ENCODE data around the gene MRPS35.

The MRPS35 gene

DNA sequence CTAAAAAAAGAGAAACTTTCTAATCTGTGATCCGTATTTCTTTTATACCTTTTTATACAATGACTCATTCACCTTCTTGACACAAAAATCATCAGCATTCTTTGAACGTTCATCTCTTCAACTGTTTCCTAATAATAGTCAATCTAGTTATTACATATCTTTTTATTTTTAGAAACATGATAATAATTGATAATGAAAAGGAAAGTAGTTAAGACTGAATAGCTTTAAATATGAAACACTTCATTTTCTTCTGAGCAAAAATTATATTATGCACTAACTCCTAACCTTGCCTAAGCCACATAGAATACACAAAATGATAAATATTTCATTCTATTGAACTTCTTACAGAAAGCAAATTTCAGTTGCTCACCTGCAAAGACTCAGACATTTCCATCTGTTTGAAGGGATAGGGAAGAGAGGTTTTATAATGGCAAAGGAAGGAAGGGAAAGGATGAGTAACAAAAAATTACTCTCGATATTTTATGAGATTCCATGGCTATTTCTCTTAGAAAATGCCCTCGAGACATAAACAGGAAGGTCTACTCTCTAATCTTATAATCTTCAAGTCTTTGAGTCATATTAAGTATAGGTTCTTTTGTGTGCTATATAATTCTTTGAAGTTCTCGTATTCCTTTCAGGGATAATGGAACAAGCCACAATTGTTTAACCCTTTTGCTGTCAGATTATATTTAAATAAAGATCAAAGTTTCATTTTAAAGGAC is 61.9 kb downstream of the MRPS35 start:
- DNase-seq (ENCODE audit: low read depth), result no peak

- no peak for DNase-seq (ENCODE audit: low read depth)
Observed at GRCh38 chr12:27777141-27777540, 66.5 kb downstream of the MRPS35 start.

DNA sequence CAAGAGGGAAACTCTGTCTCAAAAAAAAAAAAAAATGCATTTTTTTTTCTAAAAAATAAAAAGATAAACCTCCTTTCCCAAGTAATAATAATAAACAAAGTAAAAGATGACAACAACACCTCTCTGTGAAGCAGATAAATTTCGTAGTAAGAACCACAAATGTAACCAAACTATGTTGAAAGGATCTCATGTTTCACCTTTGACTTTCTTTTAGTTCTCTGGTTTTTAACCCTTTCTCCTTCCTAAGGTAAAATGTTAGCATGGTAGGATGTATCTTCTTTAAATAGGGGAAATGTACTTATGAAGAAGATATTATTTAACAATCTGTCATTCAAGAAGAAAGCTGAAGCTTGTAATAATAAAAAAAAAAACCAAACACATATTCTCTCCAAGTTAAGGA is 67.6 kb downstream of the MRPS35 start:
- DNase-seq (ENCODE audit: low read depth), result no peak

DNA sequence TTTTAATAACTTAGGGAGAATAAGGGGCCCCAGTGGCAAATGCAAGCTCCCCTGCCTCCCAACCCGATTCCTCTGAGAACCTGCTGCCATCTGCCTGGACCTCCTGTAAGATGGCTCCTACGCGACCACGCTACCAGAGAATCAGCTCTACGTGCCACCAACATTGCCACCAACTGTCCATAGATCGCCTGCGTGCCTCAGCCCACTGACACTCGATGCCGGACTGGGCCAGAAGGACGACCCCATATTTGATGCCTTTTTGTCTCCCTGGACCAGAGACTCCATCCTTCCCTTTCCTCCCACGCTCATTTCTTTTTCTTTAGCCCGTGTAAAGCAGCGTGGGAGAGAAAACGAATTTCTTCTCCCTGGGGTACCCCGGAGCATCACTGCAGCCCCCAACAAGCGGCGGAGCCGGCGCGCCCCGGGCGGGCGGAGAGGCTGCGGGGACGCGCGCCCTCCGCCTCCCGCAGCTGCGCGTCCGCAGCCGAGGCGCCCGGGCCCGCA is 68.8 kb downstream of the MRPS35 start:
- no peak for DNase-seq (ENCODE audit: low read depth)

- DNase-seq (ENCODE audit: low read depth), result peak; percentile 49
Observed at GRCh38 chr12:27779920-27780611, 69.4 kb downstream of the MRPS35 start, which contains the start of the genes KLHL42 and MANSC4. Gene KLHL42, plus strand, starts transcription at chr12:27780233. Its CDS starts 98 bp downstream, at chr12:27780331. Gene MANSC4, minus strand, starts transcription at chr12:27780236. Its CDS starts 8,960 bp downstream, at chr12:27771276.

DNA sequence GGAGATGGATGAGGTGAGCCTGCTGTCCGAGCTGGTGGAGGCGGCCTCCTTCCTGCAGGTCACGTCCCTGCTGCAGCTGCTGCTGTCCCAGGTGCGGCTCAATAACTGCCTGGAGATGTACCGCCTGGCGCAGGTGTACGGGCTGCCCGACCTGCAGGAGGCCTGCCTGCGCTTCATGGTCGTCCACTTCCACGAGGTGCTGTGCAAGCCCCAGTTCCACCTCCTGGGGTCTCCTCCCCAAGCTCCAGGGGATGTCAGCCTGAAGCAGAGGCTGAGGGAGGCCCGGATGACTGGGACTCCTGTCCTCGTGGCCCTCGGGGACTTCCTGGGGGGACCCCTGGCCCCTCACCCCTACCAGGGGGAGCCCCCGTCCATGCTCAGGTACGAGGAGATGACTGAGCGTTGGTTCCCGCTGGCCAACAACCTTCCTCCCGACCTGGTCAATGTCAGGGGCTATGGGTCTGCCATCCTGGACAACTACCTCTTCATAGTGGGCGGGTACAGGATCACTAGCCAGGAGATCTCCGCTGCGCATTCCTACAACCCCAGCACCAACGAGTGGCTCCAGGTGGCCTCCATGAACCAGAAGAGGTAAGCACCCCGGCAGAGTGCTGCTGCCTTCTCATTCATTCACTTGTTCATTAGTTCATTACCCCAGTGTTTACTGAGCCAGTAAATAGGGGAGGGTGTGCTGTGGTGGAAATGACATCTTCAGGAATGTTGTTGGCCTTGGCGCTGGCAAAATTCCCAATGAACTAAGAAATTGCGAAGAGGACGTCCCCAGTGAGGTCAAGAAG is 70.2 kb downstream of the MRPS35 start:
- DNase-seq (ENCODE audit: low read depth), result peak; percentile 5

DNA sequence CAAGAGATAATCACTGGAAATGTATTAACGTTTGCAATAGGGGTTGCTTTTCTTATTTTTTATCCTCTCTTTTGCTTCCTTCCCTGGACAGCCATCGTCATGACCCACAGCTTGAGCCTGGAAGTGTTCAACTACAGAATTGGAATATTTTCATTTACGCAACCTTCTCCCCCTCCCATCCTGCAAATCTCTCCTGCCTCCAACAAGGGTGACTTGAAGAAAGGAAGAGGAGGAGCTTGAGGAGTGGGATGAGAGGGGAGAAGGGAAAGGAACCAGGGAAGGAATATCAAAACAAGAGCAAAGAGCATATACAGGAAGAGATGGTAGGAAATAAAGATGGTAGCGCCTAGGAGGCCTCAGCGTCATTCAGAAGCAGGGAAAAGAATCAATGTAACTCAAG is 71.0 kb downstream of the MRPS35 start:
- DNase-seq (ENCODE audit: low read depth), result no peak

- DNase-seq (ENCODE audit: low read depth), result no peak
Observed at GRCh38 chr12:27782481-27782880, 71.8 kb downstream of the MRPS35 start.

GRCh38 chr12:27785882-27786570 is 75.4 kb downstream of the MRPS35 start:
- DNase-seq (ENCODE audit: low read depth), result no peak

- DNase-seq (ENCODE audit: low read depth), result no peak
Observed at GRCh38 chr12:27787559-27787958, 76.9 kb downstream of the MRPS35 start.

DNA sequence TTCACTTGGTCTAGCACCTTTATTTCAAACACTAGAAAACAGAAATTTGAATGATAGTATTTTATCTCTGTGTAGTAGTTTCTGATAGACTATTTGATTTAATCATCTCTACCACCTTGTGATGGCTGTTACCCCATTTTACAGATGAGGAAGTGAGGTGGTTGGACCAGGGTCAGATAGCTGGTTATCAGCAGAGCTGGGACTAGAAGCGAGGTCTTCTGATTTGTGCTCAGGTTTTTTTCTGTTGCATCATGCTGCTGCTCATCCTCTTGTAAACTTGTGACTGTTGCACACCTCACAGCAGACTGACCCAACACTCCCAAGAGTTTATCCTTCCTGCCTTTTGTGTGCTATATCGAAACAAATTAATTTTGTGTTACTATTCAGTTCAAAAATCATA is 79.5 kb downstream of the MRPS35 start:
- no peak for DNase-seq (ENCODE audit: low read depth)

DNA sequence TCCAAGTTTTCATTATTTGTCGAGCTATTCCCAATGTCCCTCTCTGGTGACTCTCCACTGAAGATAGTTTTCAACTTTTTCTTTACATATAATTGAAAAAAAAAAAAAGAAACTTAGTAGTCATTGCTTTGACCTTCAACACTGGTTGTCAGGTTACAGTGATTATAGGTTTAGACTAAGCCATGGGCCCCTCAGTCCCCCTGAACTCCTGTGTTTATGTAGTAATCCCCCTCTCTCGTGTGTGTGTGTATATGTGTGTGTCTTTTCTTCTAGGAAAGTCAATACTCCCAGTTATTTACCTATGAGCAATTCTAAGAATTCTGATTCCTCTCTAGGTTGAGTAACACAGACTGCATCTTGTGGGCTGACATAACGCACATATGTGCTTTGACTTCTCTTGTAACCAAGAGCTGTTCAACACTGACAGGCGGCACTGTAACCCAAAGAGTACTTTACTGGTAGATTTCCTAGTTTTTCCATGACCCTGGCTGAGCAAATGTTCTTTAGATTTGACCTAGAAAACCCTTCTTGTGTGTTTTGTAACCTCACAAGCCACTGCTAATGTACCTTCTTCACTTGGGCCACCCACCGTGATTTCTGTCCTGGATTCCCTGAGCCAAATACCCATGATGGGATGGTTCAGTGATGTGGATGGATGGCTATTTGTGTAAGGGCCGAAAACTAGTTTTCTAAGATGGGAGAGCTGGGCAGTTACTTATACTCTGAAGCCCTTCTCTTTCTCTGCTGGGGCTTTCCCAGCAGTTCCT is 84.4 kb downstream of the MRPS35 start:
- no peak for DNase-seq (ENCODE audit: low read depth)

DNA sequence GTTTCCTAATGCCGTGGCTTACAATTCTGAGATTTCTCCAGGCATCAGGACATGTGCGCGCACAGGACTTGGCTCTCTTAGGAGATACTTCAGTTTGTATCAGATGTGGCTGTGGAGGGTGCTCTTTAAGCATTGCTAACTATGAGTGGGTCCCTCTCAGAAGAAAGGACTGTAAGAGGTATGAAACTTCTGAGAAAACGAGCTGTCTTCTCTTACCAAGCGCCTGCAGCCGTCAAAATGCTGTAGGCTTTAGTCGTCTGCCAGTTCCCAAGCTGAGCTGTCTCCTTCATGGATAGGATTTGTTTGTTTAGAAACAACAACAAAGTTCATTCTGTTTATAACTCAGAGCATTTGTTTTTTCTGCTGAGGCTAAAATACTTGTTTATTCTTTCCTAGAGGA is 85.5 kb downstream of the MRPS35 start:
- DNase-seq (ENCODE audit: low read depth), result no peak

GRCh38 chr12:27797301-27798025 is 86.8 kb downstream of the MRPS35 start:
- DNase-seq (ENCODE audit: low read depth), result no peak

GRCh38 chr12:27800819-27801218 is 90.2 kb downstream of the MRPS35 start:
- DNase-seq (ENCODE audit: low read depth), result no peak

DNA sequence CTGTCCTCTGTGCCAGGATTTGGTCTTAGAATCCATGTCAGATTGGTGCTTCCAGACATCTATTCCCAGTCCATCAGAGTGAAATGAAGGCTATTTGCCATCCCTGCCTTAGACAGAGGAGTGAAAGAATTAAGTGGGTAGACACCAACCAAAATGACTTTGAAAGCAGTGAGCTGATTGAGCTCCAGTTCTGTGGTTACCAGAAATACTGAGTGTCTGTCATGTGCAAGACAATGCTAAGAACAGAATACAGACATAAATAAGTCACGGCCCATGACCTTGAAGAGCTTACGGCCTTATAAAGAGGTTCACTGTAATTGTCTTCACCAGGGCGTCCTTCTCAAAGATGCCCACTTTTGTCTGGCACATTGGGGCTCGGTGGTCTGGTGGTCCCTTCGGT is 91.0 kb downstream of the MRPS35 start:
- DNase-seq (ENCODE audit: low read depth), result no peak

GRCh38 chr12:27802511-27802910 is 91.9 kb downstream of the MRPS35 start:
- no peak for DNase-seq (ENCODE audit: low read depth)

GRCh38 chr12:27802936-27803335 is 92.3 kb downstream of the MRPS35 start:
- DNase-seq (ENCODE audit: low read depth), result no peak

DNA sequence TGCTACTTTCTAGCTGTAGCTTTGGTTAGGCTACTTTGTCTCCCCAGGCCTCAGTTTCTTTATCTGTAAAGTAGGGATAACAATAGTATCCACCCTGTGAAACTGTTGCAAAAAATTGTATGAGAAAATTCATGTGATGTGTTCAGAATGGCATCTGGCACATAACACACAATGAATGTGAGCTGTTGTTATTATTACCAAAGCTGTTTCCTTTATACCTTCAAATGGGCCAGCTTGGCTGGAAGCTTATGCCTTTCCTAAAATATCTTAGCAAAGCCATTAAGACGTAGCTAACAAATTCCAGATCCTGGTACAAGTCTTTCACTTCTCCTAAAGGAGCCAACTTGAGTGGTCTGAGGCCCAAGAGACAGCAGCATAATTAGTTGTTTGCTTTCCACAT is 94.6 kb downstream of the MRPS35 start:
- no peak for DNase-seq (ENCODE audit: low read depth)
